CD14-positive monocyte (primary cell): Measurements from ENCODE around the gene LARP6. TPM values are rescaled to one million over a fixed set of nuclear protein-coding genes. Genes with fewer than 3 reads are reported as not detected.

Experiments used
- DNase-seq, 3 donors: peaks; one replicate each; pipeline ENCODE4 v3.0.0-alpha.2; 2011 to 2022
- H2AFZ ChIP-seq: 2 replicates; pipeline ENCODE4 v1.6.0; 2012; ENCODE audit warnings: mild to moderate bottlenecking, low read depth, low read length, inconsistent platforms; ENCODE audit not compliant: insufficient read depth, poor library complexity, severe bottlenecking
- H3K27ac ChIP-seq, 2 donors: 1 replicate in 1 of 2; 2 replicates in 1 of 2; pipeline ENCODE4 v1.5.1; 2012 to 2013; ENCODE audit warnings: low read length in 2 of 2, control low read depth in 1 of 2, inconsistent platforms in 1 of 2, low read depth in 1 of 2, mild to moderate bottlenecking in 1 of 2
- H3K27me3 ChIP-seq, 2 donors: one replicate each; pipeline versions ENCODE4 v1.6.0 to v1.6.1; 2011 to 2013; ENCODE audit warnings: low read length in 2 of 2; ENCODE audit not compliant: control insufficient read depth in 2 of 2, insufficient read depth in 2 of 2
- H3K36me3 ChIP-seq, 2 donors: replicated peaks in 1 of 2; 1 replicate in 1 of 2; 2 replicates in 1 of 2; pipeline versions ENCODE4 v1.5.1 to v1.6.1; 2012 to 2013; ENCODE audit warnings: low read length in 2 of 2, control low read depth in 1 of 2, inconsistent platforms in 1 of 2, mild to moderate bottlenecking in 1 of 2; ENCODE audit not compliant: insufficient read depth in 2 of 2, control insufficient read depth in 1 of 2
- H3K4me1 ChIP-seq, 2 donors: 1 replicate in 1 of 2; 2 replicates in 1 of 2; pipeline versions ENCODE4 v1.5.1 to v1.6.1; 2012 to 2013; ENCODE audit warnings: low read length in 2 of 2, control low read depth in 1 of 2, inconsistent platforms in 1 of 2, mild to moderate bottlenecking in 1 of 2, moderate library complexity in 1 of 2; ENCODE audit not compliant: insufficient read depth in 2 of 2, control insufficient read depth in 1 of 2
- H3K4me2 ChIP-seq: replicated peaks from 2 replicates; pipeline ENCODE3; 2012; ENCODE audit warnings: low read length, moderate library complexity, mild to moderate bottlenecking; ENCODE audit not compliant: poor library complexity, severe bottlenecking; ENCODE audit errors: extremely low read depth
- H3K4me3 ChIP-seq, 3 experiments: fragments of 200-600 bp in 1 of 3; sonication (generic) in 1 of 3; replicated peaks in 1 of 3; 1 replicate in 2 of 3; 2 replicates in 1 of 3; pipeline ENCODE4 v1.5.1; 2011 to 2013; ENCODE audit warnings: low read length in 3 of 3, mild to moderate bottlenecking in 3 of 3, control low read depth in 2 of 3, low read depth in 2 of 3, inconsistent platforms in 1 of 3, moderate library complexity in 1 of 3
- H3K79me2 ChIP-seq: 2 replicates; pipeline ENCODE4 v1.6.0; 2012; ENCODE audit warnings: mild to moderate bottlenecking, control low read depth, inconsistent platforms, low read length, moderate library complexity; ENCODE audit not compliant: insufficient read depth
- H3K9ac ChIP-seq: 2 replicates; pipeline ENCODE4 v1.6.0; 2017; ENCODE audit warnings: low read length, mild to moderate bottlenecking; ENCODE audit not compliant: insufficient read depth, poor library complexity, severe bottlenecking
- H3K9me3 ChIP-seq, 2 donors: replicated peaks in 1 of 2; 1 replicate in 1 of 2; 2 replicates in 1 of 2; pipeline versions ENCODE4 v1.5.1 to v1.6.1; 2012 to 2013; ENCODE audit warnings: low read length in 2 of 2, control low read depth in 1 of 2; ENCODE audit not compliant: control insufficient read depth in 1 of 2, insufficient read depth in 1 of 2
- H4K20me1 ChIP-seq: 2 replicates; pipeline ENCODE4 v1.6.0; 2012; ENCODE audit warnings: mild to moderate bottlenecking, low read length, control low read depth, moderate library complexity; ENCODE audit not compliant: insufficient read depth
- H3K27ac Mint-ChIP-seq, 7 donors: one replicate each; pipeline ENCODE4 v1.8.0; 2020; ENCODE audit warnings: mild to moderate bottlenecking in 7 of 7, mixed read lengths in 7 of 7, moderate library complexity in 6 of 7, inconsistent platforms in 2 of 7
- H3K27me3 Mint-ChIP-seq, 3 donors: one replicate each; pipeline ENCODE4 v1.8.0; 2021 to 2022; ENCODE audit warnings: low read depth in 3 of 3, mild to moderate bottlenecking in 3 of 3, mixed read lengths in 3 of 3, moderate library complexity in 3 of 3, inconsistent platforms in 1 of 3
- H3K36me3 Mint-ChIP-seq, 2 donors: one replicate each; pipeline ENCODE4 v1.8.0; 2020; ENCODE audit warnings: mixed read lengths in 2 of 2, inconsistent platforms in 1 of 2, mild to moderate bottlenecking in 1 of 2
- H3K4me1 Mint-ChIP-seq: one replicate; pipeline ENCODE4 v1.8.0; 2020; ENCODE audit warnings: mild to moderate bottlenecking, mixed read lengths
- H3K4me3 Mint-ChIP-seq, 2 donors: one replicate each; pipeline ENCODE4 v1.8.0; 2020; ENCODE audit warnings: mild to moderate bottlenecking in 2 of 2, mixed read lengths in 2 of 2, moderate library complexity in 1 of 2
- H3K9me3 Mint-ChIP-seq, 7 donors: one replicate each; pipeline ENCODE4 v1.8.0; 2020 to 2022; ENCODE audit warnings: mixed read lengths in 7 of 7, mild to moderate bottlenecking in 6 of 7, moderate library complexity in 6 of 7, inconsistent platforms in 2 of 7
- WGBS: methylation state at CpG from one replicate; pipeline ENCODE4 v1.1.5; 2013; ENCODE audit warnings: missing lambda C conversion rate; ENCODE audit not compliant: insufficient coverage; 5-methylcytosine and 5-hydroxymethylcytosine counted together
- intact Hi-C, 2 donors: fragments of 100-400 bp; cut with micrococcal nuclease; formaldehyde crosslinking; loops; one replicate each; pipeline versions ENCODE4 v1.15.0 to v1.15.1; 2023
- polyA plus RNA-seq, 3 donors: library from polyadenylated mRNA; depleted of rRNA in 1 of 3; unstranded in 2 of 3; stranded (reverse) in 1 of 3; fragments of 300-500 nt in 2 of 3; fragments of >200 nt in 1 of 3; fragmentation: Illumina TruSeq in 2 of 3; gene quantifications; 1 replicate in 2 of 3; 2 replicates in 1 of 3; pipeline ENCODE4 v1.2.3, GENCODE V29; 2012 to 2021
- TF ChIP-seq, protein P1 (sequence below): fragments of 200-600 bp; IDR thresholded peaks from one replicate; pipeline ENCODE4 v1.8.0; 2022; ENCODE audit warnings: antibody characterized with exemption, mild to moderate bottlenecking

LARP6 gene
- polyA plus RNA-seq, 3 donors: not detected

DNA sequence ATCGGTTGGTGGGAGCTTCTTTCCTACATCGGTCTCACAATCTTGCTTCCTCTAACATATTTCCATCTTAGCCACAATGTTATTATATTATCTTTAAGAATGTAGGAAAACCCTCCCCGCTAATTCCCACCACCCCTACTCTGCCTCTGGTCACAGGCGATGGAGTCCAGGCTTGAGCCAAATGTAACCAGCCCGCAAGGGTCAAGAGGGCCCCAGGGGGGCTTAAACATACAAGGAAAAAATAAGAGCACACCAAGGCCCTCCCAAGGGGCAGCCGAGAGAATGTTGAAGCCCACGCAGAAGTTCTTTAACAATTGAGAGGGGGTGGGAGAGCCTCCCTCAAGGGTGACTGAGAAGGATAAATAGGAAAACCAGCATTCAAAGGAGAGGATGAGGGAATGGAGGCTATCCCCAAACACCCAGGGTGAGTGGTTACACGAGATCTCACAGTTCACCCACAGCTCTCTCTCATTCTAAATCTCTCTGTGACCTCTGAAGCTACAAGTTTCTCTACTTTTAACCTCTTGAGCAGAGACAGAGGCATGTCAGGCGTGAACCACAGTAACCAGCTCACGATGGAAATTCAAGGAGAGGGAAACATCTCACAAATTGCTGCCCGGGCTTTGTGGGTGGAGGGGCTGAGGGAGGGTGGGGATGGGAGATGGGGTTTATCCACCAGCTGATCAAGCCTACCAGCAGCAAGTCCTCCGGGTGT, 59.2 kb downstream of the LARP6 start:
- no peak overlapping the region for H3K4me3 Mint-ChIP-seq
- no peaks in the 10 kb centered on the region for H3K9me3 ChIP-seq
- H3K4me3 ChIP-seq: no peak overlapping the region
- intact Hi-C loops: no loop called here
- no peak overlapping the region for H2AFZ ChIP-seq
- H3K27me3 Mint-ChIP-seq: peaks cover 2 to 6% (median 6%) of the 10 kb centered on the region in 3 donors
- H3K36me3 Mint-ChIP-seq: no peaks in the 10 kb centered on the region
- H3K4me2 ChIP-seq: no peak overlapping the region
- 89% methylated on average over 1 of the region's 12 CpGs for WGBS
- H3K27me3 ChIP-seq: no peaks in the 10 kb centered on the region
- no peak overlapping the region for H3K9ac ChIP-seq
- H3K4me1 Mint-ChIP-seq: peaks cover 9% of the 10 kb centered on the region
- H4K20me1 ChIP-seq: no peaks in the 10 kb centered on the region
- H3K27ac Mint-ChIP-seq: peak overlapping the region in 1 of 7 donors; percentile 41
- no peak overlapping the region for H3K27ac ChIP-seq
- no peaks in the 10 kb centered on the region for H3K4me1 ChIP-seq
- H3K36me3 ChIP-seq: no peaks in the 10 kb centered on the region
- H3K9me3 Mint-ChIP-seq: no peaks in the 10 kb centered on the region
- no peak for DNase-seq
- TF ChIP-seq, protein P1, sequence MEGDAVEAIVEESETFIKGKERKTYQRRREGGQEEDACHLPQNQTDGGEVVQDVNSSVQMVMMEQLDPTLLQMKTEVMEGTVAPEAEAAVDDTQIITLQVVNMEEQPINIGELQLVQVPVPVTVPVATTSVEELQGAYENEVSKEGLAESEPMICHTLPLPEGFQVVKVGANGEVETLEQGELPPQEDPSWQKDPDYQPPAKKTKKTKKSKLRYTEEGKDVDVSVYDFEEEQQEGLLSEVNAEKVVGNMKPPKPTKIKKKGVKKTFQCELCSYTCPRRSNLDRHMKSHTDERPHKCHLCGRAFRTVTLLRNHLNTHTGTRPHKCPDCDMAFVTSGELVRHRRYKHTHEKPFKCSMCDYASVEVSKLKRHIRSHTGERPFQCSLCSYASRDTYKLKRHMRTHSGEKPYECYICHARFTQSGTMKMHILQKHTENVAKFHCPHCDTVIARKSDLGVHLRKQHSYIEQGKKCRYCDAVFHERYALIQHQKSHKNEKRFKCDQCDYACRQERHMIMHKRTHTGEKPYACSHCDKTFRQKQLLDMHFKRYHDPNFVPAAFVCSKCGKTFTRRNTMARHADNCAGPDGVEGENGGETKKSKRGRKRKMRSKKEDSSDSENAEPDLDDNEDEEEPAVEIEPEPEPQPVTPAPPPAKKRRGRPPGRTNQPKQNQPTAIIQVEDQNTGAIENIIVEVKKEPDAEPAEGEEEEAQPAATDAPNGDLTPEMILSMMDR: no peak
- no peaks in the 10 kb centered on the region for H3K79me2 ChIP-seq

DNA sequence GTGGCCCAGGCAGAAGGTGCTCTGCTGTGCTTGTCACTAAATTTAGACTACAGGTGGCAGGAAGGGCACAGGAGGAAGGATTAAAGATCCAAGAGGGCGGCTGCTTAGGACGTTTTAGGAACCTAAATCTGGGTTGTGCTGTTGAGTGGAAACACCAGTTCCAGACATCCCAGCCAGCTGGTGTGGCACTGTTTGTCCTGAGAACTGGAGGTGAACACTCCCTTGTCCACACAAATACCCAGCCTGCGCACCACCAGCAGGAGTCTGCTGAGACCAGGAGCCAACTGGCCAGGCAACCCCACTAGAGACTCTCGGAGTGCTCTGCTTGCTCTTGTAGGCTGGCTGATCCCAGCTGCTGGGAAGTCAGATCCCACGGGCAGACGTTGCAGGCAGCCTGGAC, 60.3 kb downstream of the LARP6 start:
- intact Hi-C loops: no loop called here
- WGBS: 100% methylated on average over 2 of the region's 6 CpGs
- no peak overlapping the region for H3K4me3 Mint-ChIP-seq

More for the DNA sequence above, 60.3 kb downstream of the LARP6 start:
- no peaks in the 10 kb centered on the region for H3K36me3 Mint-ChIP-seq
- H3K36me3 ChIP-seq: no peaks in the 10 kb centered on the region
- no peak overlapping the region for H3K27ac Mint-ChIP-seq
- no peaks in the 10 kb centered on the region for H3K4me1 ChIP-seq
- no peak for DNase-seq
- H2AFZ ChIP-seq: no peak overlapping the region
- H3K9me3 Mint-ChIP-seq: no peaks in the 10 kb centered on the region
- no peak overlapping the region for H3K9ac ChIP-seq
- H3K27me3 ChIP-seq: no peaks in the 10 kb centered on the region
- no peak overlapping the region for H3K27ac ChIP-seq
- H4K20me1 ChIP-seq: no peaks in the 10 kb centered on the region
- H3K79me2 ChIP-seq: no peaks in the 10 kb centered on the region
- no peak overlapping the region for H3K4me2 ChIP-seq
- peaks cover 3 to 6% (median 6%) of the 10 kb centered on the region in 3 donors for H3K27me3 Mint-ChIP-seq
- no peak overlapping the region for H3K4me3 ChIP-seq
- peaks cover 9% of the 10 kb centered on the region for H3K4me1 Mint-ChIP-seq
- no peaks in the 10 kb centered on the region for H3K9me3 ChIP-seq
- TF ChIP-seq, protein P1: no peak
